H1 (cell line): Measurements from ENCODE around the gene CCL7. TPM values are rescaled to one million over a fixed set of nuclear protein-coding genes. Genes with fewer than 3 reads are reported as not detected.

Experiments
- ATF3 ChIP-seq: IDR thresholded peaks from 2 replicates; pipeline ENCODE4 v1.6.1; 2011; ENCODE audit warnings: low read depth, mild to moderate bottlenecking, low read length; ENCODE audit not compliant: insufficient read depth
- CHD1 ChIP-seq: IDR thresholded peaks from 2 replicates; pipeline ENCODE4 v1.6.1; 2012; ENCODE audit warnings: low read depth, low read length, improper control_type of control experiment
- MAFK ChIP-seq: IDR thresholded peaks from 2 replicates; pipeline ENCODE4 v1.6.1; 2012; ENCODE audit warnings: low read depth, mild to moderate bottlenecking, improper control_type of control experiment, low read length
- NANOG ChIP-seq: IDR thresholded peaks from 2 replicates; pipeline ENCODE4 v1.6.1; 2011; ENCODE audit warnings: low read length, low read depth, mild to moderate bottlenecking, inconsistent platforms; ENCODE audit not compliant: insufficient read depth, poor library complexity, severe bottlenecking
- RFX5 ChIP-seq: IDR thresholded peaks from 2 replicates; pipeline ENCODE4 v1.6.1; 2011; ENCODE audit warnings: low read depth, low read length, improper control_type of control experiment, borderline replicate concordance
- TCF12 ChIP-seq: IDR thresholded peaks from 2 replicates; pipeline ENCODE4 v1.6.1; 2011; ENCODE audit warnings: low read depth, mild to moderate bottlenecking, low read length
- polyA plus RNA-seq, 7 experiments: library from polyadenylated mRNA; depleted of rRNA in 3 of 7; stranded (reverse) in 5 of 7; unstranded in 2 of 7; fragments of >200 nt in 5 of 7; fragments of 200-250 nt in 2 of 7; gene quantifications; 1 replicate in 5 of 7; 2 replicates in 1 of 7; 4 replicates in 1 of 7; pipeline versions ENCODE4 v1.2.1 to v1.2.3, GENCODE V29; 2011 to 2013; ENCODE audit warnings: missing spikeins in 2 of 7, mixed read lengths in 2 of 7
- total RNA-seq: library from RNA; stranded (reverse); fragmentation: NEBNext Ultra II Directional; extraction: Animal tissue kit (Norgen Biotek cat#: 25700); gene quantifications from 2 replicates; pipeline ENCODE4 v1.2.1, GENCODE V29; 2021

The CCL7 gene
- total and polyA plus RNA-seq, 2 of the 8 experiments (the other 6 are each of a cell fraction or from before 2014, with no cell fraction given) = not detected

- TF ChIP-seq RFX5 = no peak
- no peak for TF ChIP-seq MAFK
- no peak for TF ChIP-seq CHD1
- TF ChIP-seq NANOG = no peak
- no peak for TF ChIP-seq TCF12
- no peak for TF ChIP-seq ATF3
Observed at GRCh38 chr17:34227707-34228106, 42.3 kb upstream of the CCL7 start (continued).
